Measurements from ENCODE around the gene AGTRAP. TPM values are rescaled to one million over a fixed set of nuclear protein-coding genes. Genes with fewer than 3 reads are reported as not detected.

AGTRAP gene
- total and polyA plus RNA-seq, 2 of the 8 experiments (the other 6 are each of a cell fraction or from before 2014, with no cell fraction given): 69.7 to 192 TPM

- TF ChIP-seq RAD21 (IDR thresholded peaks at IDR 0.05 in 1 of 2, conservative IDR thresholded peaks at IDR 0.05 in 1 of 2; ENCODE audit: low read depth in 2 of 2, low read length in 2 of 2): no peak
- no peak for TF ChIP-seq CREB1 (IDR thresholded peaks at IDR 0.05)
- no peak for TF ChIP-seq SIRT6 (IDR thresholded peaks at IDR 0.05; ENCODE audit: low read length)
- no peak for TF ChIP-seq SUZ12 (IDR thresholded peaks at IDR 0.05; ENCODE audit: low read length)
- no peak for TF ChIP-seq RNF2 (IDR thresholded peaks at IDR 0.05; ENCODE audit: borderline replicate concordance, low read depth, low read length, missing control alignments, poor library complexity, severe bottlenecking)
- peak; percentile 85 for TF ChIP-seq TAF1 (IDR thresholded peaks at IDR 0.05; ENCODE audit: low read depth, low read length)
- no peak for TF ChIP-seq EP300 (IDR thresholded peaks at IDR 0.05; ENCODE audit: borderline replicate concordance in 1 of 2, low read depth in 2 of 2, low read length in 2 of 2)
- no peak for TF ChIP-seq KDM1A (IDR thresholded peaks at IDR 0.05; ENCODE audit: borderline replicate concordance, low read length)
- no peak for TF ChIP-seq RBBP5 (IDR thresholded peaks at IDR 0.05; ENCODE audit: borderline replicate concordance, low read depth, low read length)
- peak; percentile 78 for TF ChIP-seq PHF8 (conservative IDR thresholded peaks at IDR 0.05; ENCODE audit: low read depth, low read length)
- TF ChIP-seq TBP (IDR thresholded peaks at IDR 0.05; ENCODE audit: low read depth, low read length): no peak; the same call in 1 of the 2 replicates
- no peak for TF ChIP-seq SP4 (IDR thresholded peaks at IDR 0.05; ENCODE audit: low read length)
- no peak for TF ChIP-seq SRF (IDR thresholded peaks at IDR 0.05; ENCODE audit: low read depth, low read length)
- TF ChIP-seq, protein P1, sequence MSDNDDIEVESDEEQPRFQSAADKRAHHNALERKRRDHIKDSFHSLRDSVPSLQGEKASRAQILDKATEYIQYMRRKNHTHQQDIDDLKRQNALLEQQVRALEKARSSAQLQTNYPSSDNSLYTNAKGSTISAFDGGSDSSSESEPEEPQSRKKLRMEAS (IDR thresholded peaks at IDR 0.05): peak; percentile 31; the same call in 1 of the 2 replicates
These were observed 44.5 kb upstream of the AGTRAP start, which contains the start of gene DRAXIN (continued) for GRCh38 chr1:11691302-11691914.

Data from H1 (cell line).